C4-2B (cell line): Measurements from ENCODE around the gene RNU6-1.

Source experiments
- CTCF ChIP-seq: fragments of 450-650 bp; conservative IDR thresholded peaks from 2 replicates; pipeline ENCODE4 v1.5.1; 2017; ENCODE audit warnings: mild to moderate bottlenecking
- ZFX ChIP-seq: fragments of 450-650 bp; IDR thresholded peaks from 2 replicates; pipeline ENCODE4 v1.6.1; 2017

- no peak for TF ChIP-seq CTCF
- no peak for TF ChIP-seq ZFX
Observed at GRCh38 chr15:67803299-67803698, 36.5 kb downstream of the RNU6-1 start.
